ENCODE results near the gene GLRX. TPM values are rescaled to one million over a fixed set of nuclear protein-coding genes. Genes with fewer than 3 reads are reported as not detected.

Gene GLRX
- total and polyA plus RNA-seq, 2 of the 13 experiments (the other 11 are each of a cell fraction or from before 2014, with no cell fraction given) = 63.8 to 499 TPM

DNA sequence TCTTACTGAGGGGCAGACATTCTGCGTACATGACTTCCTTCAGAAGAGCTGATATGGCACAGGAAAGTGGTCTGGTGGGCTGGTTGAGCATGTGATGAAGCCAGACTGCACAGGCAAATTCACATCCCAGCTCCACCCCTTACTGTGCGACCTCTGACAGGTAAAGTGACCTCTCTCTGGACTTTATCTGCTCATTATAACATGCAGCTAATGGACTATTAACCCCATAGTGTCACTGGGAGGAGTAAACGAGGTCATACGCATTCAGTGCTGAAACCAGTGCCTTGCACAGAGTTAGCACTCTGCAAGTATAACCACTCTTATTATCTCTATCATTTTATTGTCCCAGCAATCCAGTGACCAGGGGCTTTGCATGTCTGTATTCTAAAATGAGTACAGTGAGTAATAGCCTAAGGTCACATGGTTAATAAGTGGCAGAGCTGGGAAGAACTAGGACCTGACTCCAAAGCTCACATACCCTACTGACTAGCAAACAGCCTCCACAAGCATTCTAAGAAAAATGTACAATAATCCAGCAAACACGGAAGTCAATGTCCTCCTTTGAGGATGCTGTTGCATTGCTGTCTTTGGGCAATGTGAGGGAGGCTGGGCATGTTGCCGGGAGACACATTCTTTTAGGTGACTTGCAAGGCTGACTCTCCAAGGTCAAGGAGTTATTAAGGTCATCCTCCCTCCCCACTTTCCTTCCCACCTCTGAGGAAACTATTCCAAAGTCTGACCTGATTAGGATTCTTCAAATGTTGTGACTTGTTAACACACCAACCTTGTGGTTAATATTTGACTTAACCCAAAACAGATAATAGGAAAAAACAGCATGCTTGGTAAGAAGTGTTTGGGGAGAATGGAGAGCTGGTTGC lies 19.0 kb downstream of the GLRX start (continued):
- TF ChIP-seq, protein P1, sequence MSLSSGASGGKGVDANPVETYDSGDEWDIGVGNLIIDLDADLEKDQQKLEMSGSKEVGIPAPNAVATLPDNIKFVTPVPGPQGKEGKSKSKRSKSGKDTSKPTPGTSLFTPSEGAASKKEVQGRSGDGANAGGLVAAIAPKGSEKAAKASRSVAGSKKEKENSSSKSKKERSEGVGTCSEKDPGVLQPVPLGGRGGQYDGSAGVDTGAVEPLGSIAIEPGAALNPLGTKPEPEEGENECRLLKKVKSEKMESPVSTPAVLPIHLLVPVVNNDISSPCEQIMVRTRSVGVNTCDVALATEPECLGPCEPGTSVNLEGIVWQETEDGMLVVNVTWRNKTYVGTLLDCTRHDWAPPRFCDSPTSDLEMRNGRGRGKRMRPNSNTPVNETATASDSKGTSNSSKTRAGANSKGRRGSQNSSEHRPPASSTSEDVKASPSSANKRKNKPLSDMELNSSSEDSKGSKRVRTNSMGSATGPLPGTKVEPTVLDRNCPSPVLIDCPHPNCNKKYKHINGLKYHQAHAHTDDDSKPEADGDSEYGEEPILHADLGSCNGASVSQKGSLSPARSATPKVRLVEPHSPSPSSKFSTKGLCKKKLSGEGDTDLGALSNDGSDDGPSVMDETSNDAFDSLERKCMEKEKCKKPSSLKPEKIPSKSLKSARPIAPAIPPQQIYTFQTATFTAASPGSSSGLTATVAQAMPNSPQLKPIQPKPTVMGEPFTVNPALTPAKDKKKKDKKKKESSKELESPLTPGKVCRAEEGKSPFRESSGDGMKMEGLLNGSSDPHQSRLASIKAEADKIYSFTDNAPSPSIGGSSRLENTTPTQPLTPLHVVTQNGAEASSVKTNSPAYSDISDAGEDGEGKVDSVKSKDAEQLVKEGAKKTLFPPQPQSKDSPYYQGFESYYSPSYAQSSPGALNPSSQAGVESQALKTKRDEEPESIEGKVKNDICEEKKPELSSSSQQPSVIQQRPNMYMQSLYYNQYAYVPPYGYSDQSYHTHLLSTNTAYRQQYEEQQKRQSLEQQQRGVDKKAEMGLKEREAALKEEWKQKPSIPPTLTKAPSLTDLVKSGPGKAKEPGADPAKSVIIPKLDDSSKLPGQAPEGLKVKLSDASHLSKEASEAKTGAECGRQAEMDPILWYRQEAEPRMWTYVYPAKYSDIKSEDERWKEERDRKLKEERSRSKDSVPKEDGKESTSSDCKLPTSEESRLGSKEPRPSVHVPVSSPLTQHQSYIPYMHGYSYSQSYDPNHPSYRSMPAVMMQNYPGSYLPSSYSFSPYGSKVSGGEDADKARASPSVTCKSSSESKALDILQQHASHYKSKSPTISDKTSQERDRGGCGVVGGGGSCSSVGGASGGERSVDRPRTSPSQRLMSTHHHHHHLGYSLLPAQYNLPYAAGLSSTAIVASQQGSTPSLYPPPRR (CRISPR knock-in tag; IDR thresholded peaks at IDR 0.05; ENCODE audit: borderline replicate concordance) = 0 out of 2 replicates have a peak, but pooled peaks have one; percentile 15
- no peak for TF ChIP-seq ZNF713 (CRISPR knock-in tag; IDR thresholded peaks at IDR 0.05)
- 0 out of 2 replicates have a peak, but pooled peaks have one; percentile 3 for TF ChIP-seq CBX5 (CRISPR knock-in tag; IDR thresholded peaks at IDR 0.05; ENCODE audit: borderline replicate concordance)
- no peak for TF ChIP-seq ZNF205 (CRISPR knock-in tag; IDR thresholded peaks at IDR 0.05)
- TF ChIP-seq RFX3 (CRISPR knock-in tag; IDR thresholded peaks at IDR 0.05) = no peak
- TF ChIP-seq CHD4 (IDR thresholded peaks at IDR 0.05; ENCODE audit: borderline replicate concordance, low read length) = peak; percentile 52; the same call in 1 of the 2 replicates
- TF ChIP-seq KDM1A (CRISPR knock-in tag; IDR thresholded peaks at IDR 0.05) = 0 out of 2 replicates have a peak, but pooled peaks have one; percentile 12
- peak; percentile 85 for TF ChIP-seq ESRRA (CRISPR knock-in tag; IDR thresholded peaks at IDR 0.05; ENCODE audit: low read depth)
- TF ChIP-seq ZNF550 (CRISPR knock-in tag; IDR thresholded peaks at IDR 0.05; ENCODE audit: borderline replicate concordance) = no peak
- TF ChIP-seq ZNF484 (CRISPR knock-in tag; IDR thresholded peaks at IDR 0.05; ENCODE audit: borderline replicate concordance, low read depth) = no peak
- TF ChIP-seq KLF11 (CRISPR knock-in tag; IDR thresholded peaks at IDR 0.05) = no peak
- TF ChIP-seq ZNF598 (CRISPR knock-in tag; IDR thresholded peaks at IDR 0.05; ENCODE audit: borderline replicate concordance) = no peak
- TF ChIP-seq, protein P2, sequence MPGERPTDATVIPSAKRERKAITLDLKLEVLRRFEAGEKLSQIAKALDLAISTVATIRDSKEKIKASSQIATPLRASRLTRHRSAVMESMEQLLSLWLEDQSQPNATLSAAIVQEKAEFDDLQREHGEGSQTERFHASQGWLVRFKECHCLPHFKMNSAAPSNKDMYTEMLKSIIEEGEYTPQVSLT (CRISPR knock-in tag; IDR thresholded peaks at IDR 0.05; ENCODE audit: borderline replicate concordance, low read depth) = no peak
- TF ChIP-seq MIXL1 (CRISPR knock-in tag; IDR thresholded peaks at IDR 0.05) = peak; percentile 49
- TF ChIP-seq SMAD3 (CRISPR knock-in tag; IDR thresholded peaks at IDR 0.05) = no peak
- no peak for TF ChIP-seq ZNF350 (CRISPR knock-in tag; IDR thresholded peaks at IDR 0.05; ENCODE audit: borderline replicate concordance, low read depth)
- TF ChIP-seq, protein P3, sequence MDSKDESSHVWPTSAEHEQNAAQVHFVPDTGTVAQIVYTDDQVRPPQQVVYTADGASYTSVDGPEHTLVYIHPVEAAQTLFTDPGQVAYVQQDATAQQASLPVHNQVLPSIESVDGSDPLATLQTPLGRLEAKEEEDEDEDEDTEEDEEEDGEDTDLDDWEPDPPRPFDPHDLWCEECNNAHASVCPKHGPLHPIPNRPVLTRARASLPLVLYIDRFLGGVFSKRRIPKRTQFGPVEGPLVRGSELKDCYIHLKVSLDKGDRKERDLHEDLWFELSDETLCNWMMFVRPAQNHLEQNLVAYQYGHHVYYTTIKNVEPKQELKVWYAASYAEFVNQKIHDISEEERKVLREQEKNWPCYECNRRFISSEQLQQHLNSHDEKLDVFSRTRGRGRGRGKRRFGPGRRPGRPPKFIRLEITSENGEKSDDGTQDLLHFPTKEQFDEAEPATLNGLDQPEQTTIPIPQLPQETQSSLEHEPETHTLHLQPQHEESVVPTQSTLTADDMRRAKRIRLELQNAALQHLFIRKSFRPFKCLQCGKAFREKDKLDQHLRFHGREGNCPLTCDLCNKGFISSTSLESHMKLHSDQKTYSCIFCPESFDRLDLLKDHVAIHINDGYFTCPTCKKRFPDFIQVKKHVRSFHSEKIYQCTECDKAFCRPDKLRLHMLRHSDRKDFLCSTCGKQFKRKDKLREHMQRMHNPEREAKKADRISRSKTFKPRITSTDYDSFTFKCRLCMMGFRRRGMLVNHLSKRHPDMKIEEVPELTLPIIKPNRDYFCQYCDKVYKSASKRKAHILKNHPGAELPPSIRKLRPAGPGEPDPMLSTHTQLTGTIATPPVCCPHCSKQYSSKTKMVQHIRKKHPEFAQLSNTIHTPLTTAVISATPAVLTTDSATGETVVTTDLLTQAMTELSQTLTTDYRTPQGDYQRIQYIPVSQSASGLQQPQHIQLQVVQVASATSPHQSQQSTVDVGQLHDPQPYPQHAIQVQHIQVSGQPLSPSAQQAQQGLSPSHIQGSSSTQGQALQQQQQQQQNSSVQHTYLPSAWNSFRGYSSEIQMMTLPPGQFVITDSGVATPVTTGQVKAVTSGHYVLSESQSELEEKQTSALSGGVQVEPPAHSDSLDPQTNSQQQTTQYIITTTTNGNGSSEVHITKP (CRISPR knock-in tag; IDR thresholded peaks at IDR 0.05; ENCODE audit: low read depth) = no peak
- no peak for TF ChIP-seq AGO2 (optimal IDR thresholded peaks at IDR 0.05; ENCODE audit: low read depth, low read length)
- TF ChIP-seq RARA (CRISPR knock-in tag; IDR thresholded peaks at IDR 0.05) = peak; percentile 57
- peak; percentile 28 for TF ChIP-seq TCF7 (IDR thresholded peaks at IDR 0.05; ENCODE audit: low read depth)
- no peak for TF ChIP-seq RFX5 (IDR thresholded peaks at IDR 0.05; ENCODE audit: low read depth, low read length)
- peak; percentile 37; the same call in 1 of the 2 replicates for TF ChIP-seq NR2F2 (IDR thresholded peaks at IDR 0.05; ENCODE audit: borderline replicate concordance, low read depth)

Measured in HepG2 (cell line).